HFF-Myc (cell line): Measurements from ENCODE around the gene BET1L.
"Not testable (repeated sequence)": the region's sequence is repeated elsewhere in the genome, so short reads cannot be mapped to it uniquely, and the experiment has no call there.

Experiments
- DNase-seq: peaks from one replicate; pipeline ENCODE4 v3.0.0-alpha.2; 2011; ENCODE audit warnings: low read depth; ENCODE audit errors: extremely low read depth
- H3K4me3 ChIP-seq: replicated peaks from 2 replicates; pipeline ENCODE4 v1.5.1; 2011; ENCODE audit warnings: low read depth, mild to moderate bottlenecking, control low read depth, low read length
- CTCF ChIP-seq: IDR thresholded peaks from 2 replicates; pipeline ENCODE4 v1.5.1; 2012; ENCODE audit warnings: mild to moderate bottlenecking, low read depth, low read length, control low read depth; ENCODE audit errors: missing control alignments

The BET1L gene

GRCh38 chr11:200224-201003 lies 6.8 kb downstream of the BET1L start:
- no peak for DNase-seq
- no peak for TF ChIP-seq CTCF
- H3K4me3 ChIP-seq: no peak overlapping the region

GRCh38 chr11:199782-200181 lies 7.4 kb downstream of the BET1L start:
- no peak for TF ChIP-seq CTCF
- H3K4me3 ChIP-seq: no peak overlapping the region
- no peak for DNase-seq

DNA sequence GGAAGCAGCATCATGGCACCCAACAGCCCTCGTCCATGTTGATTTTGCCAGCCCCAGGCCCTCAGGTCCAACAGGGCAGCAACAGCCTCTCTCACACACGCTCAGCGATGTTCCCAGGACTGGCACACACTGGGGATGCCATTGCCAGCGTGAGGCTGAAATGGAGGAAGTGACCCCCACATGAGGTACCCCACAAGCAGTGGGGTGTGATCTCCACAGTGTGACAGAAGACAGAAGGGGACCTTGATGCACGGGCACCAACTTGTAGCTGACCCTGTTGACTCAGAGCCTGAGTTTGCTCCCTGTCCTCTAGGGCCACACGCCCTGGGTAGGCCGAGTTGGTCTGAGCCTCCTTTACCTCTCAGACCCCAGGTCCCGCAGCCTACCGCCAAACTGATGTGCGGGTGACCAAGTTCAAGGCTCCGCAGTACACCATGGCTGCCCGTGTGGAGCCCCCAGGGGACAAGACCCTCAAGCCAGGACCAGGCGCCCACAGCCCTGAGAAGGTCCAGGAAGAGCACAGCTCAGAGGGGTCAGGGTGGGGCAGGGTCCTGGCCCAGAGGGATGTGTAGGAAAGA lies 8.1 kb downstream of the BET1L start:
- no peak for DNase-seq
- TF ChIP-seq CTCF: no peak
- no peak overlapping the region for H3K4me3 ChIP-seq

- TF ChIP-seq CTCF: no peak
These were observed 8.9 kb downstream of the BET1L start for GRCh38 chr11:198236-198806.

DNA sequence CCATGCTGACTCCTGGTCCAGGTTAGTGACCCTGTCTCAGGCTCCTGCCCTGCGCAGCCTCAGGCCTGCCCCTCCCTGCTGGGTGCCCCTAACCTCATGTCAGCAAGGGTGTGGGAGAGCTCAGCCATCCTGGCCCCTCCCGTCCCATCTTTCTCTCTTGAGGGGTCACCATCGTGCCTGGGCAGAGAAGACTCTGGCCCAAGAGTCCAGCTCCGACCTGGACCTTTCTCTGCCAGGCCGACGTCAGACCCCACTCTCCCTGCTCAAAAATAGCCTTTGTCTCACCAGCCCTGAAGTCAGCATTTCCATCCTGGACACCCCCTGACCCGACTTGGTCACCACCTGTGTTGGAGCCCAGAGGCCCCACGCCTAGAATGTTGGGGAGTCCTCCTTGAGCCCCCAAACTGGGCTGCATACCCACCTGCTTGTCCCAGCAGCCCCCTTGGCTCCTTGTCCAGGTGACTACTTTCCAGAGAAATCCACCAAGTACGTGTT lies 9.4 kb downstream of the BET1L start:
- no peak for DNase-seq
- no peak overlapping the region for H3K4me3 ChIP-seq
- no peak for TF ChIP-seq CTCF

More at GRCh38 chr11:198236-198806, 8.9 kb downstream of the BET1L start:
- DNase-seq: no peak
- H3K4me3 ChIP-seq: no peak overlapping the region

DNA sequence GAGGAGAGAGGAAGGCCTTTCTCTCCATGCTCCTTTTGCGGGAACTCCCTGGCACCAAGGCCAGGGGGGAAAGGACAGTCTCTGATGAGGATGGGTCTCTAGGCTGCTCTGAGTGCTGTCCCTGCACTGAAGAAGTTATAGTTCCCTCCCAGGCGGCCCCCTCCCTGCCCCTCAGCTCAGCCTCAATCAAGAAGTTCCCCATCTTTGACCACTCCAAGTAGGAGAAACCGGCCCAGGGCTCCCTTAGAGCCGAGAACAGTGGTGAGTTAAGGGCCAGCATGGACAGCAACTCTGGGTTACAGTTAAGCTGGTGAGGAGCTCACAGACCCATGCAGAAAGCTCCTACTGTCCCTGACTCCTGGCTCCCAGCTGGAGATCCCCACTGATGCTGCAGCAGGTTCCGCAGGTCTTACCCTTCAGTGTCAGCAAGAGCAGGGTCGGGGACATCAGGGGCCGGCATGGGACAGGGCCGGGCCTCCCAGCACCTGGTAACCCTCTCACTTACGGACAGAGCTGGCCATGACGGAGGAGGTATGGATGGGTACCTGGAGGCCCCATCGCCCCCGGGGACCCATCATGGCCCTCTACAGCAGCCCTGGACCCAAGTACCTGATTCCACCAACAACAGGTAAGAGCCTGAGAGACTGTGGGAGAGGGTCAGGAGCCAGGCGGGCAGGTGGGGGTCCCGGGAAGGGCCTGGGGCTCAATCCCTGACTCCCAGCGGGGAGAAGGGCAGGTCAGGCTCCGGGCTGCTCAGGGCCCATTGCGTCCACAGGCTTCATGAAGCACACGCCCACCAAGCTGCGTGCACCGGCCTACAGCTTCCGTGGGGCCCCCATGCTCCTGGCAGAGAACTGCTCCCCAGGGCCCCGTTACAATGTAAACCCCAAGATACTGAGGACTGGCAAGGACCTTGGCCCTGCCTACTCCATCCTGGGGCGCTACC lies 10.1 kb downstream of the BET1L start:
- no peak overlapping the region for H3K4me3 ChIP-seq
- no peak for DNase-seq
- no peak for TF ChIP-seq CTCF

DNA sequence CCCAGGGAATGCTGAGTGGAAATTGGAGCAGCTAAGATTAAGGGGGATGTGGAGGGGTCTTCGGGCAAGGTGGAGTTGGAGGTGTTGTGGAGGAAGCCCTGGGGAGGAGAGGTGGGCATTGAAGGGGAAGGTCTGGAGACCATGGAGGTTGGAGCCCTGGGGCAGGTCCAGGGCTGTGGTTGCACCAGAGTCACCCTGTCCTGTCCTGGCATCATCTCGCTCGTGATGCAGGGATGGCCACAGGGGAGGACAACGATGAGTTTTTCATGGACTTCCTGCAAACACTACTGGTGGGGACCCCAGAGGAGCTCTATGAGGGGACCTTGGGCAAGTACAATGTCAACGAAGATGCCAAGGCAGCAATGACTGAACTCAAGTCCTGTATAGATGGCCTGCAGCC lies 13.7 kb downstream of the BET1L start:
- not testable (repeated sequence) for DNase-seq, H3K4me3 ChIP-seq

- not testable (repeated sequence) for DNase-seq, H3K4me3 ChIP-seq
These were observed 14.5 kb downstream of the BET1L start, which contains the start of gene SCGB1C1 for GRCh38 chr11:192674-193128. Gene SCGB1C1 (plus strand): TSS chr11:193078. CDS start chr11:193100, 22 bp downstream.
